NCI-H2171 (cell line): ENCODE data around the gene RNF215.

Experiments
- DNase-seq: peaks from one replicate; lab custom pipeline; 2025; lab: John Stamatoyannopoulos, UW

Gene RNF215

GRCh38 chr22:30393885-30394284 is 6.7 kb upstream of the RNF215 start:
- no peak for DNase-seq

GRCh38 chr22:30393322-30393680 is 6.1 kb upstream of the RNF215 start:
- DNase-seq: no peak

- DNase-seq: no peak
Observed at GRCh38 chr22:30392661-30393321, 5.6 kb upstream of the RNF215 start.

- DNase-seq: peak; percentile 47
Observed at GRCh38 chr22:30390974-30391691, 3.9 kb upstream of the RNF215 start.

GRCh38 chr22:30386608-30386959 is 627 bp downstream of the RNF215 start:
- no peak for DNase-seq

- DNase-seq: no peak
Observed at GRCh38 chr22:30385942-30386341, 1.3 kb downstream of the RNF215 start.

GRCh38 chr22:30383061-30383460 is 4.2 kb downstream of the RNF215 start:
- DNase-seq: no peak

GRCh38 chr22:30382340-30382739 is 4.9 kb downstream of the RNF215 start:
- DNase-seq: no peak

GRCh38 chr22:30381264-30381663 is 5.9 kb downstream of the RNF215 start:
- DNase-seq: no peak

GRCh38 chr22:30380011-30380410 is 7.2 kb downstream of the RNF215 start:
- DNase-seq: no peak

- no peak for DNase-seq
Observed at GRCh38 chr22:30375312-30375849, 11.8 kb downstream of the RNF215 start.

GRCh38 chr22:30373331-30374325 is 13.6 kb downstream of the RNF215 start:
- DNase-seq: no peak

GRCh38 chr22:30372915-30373314 is 14.3 kb downstream of the RNF215 start:
- DNase-seq: no peak

GRCh38 chr22:30371981-30372380 is 15.2 kb downstream of the RNF215 start:
- DNase-seq: no peak

- DNase-seq: no peak
Observed at GRCh38 chr22:30371321-30371720, 15.9 kb downstream of the RNF215 start.

- DNase-seq: peak; percentile 57
Observed at GRCh38 chr22:30370641-30371230, 16.5 kb downstream of the RNF215 start.

GRCh38 chr22:30368420-30368819 is 18.8 kb downstream of the RNF215 start:
- DNase-seq: no peak

GRCh38 chr22:30365891-30366290 is 21.3 kb downstream of the RNF215 start:
- DNase-seq: no peak

- no peak for DNase-seq
Observed at GRCh38 chr22:30362651-30363281, 24.4 kb downstream of the RNF215 start.

- no peak for DNase-seq
Observed at GRCh38 chr22:30361916-30362650, 25.1 kb downstream of the RNF215 start.

GRCh38 chr22:30358541-30358940 is 28.7 kb downstream of the RNF215 start:
- no peak for DNase-seq
